BJ (cell line): ENCODE measurements around the gene NRCAM. TPM values are rescaled to one million over a fixed set of nuclear protein-coding genes. Genes with fewer than 3 reads are reported as not detected.
A peak's percentile ranks its signal among the peaks of the same experiment; 100 is the strongest.

Source experiments
- CTCF ChIA-PET: fragments of 350-600 bp; formaldehyde crosslinking; extraction: SDS; loops from one replicate; lab custom pipeline; 2021; ENCODE audit warnings: antibody characterized with exemption, inconsistent platforms; lab: Yijun Ruan, JAX
- POLR2A ChIA-PET: fragments of 300-600 bp; sonication (Branson Sonifier 250); formaldehyde crosslinking; extraction: SDS; loops from one replicate; lab custom pipeline; 2021; ENCODE audit warnings: antibody characterized with exemption; lab: Charles Lee
- DNase-seq: peaks from one replicate; pipeline ENCODE4 v3.0.0-alpha.2; 2011; ENCODE audit warnings: low read depth
- H3K27me3 ChIP-seq: 2 replicates; pipeline ENCODE4 v1.6.0; 2011; ENCODE audit warnings: low read length; ENCODE audit not compliant: control insufficient read depth, insufficient read depth
- H3K36me3 ChIP-seq: 2 replicates; pipeline ENCODE4 v1.5.1; 2011; ENCODE audit warnings: low read length; ENCODE audit not compliant: control insufficient read depth, insufficient read depth
- H3K4me3 ChIP-seq: 2 replicates; pipeline ENCODE4 v1.5.1; 2011; ENCODE audit warnings: low read depth, mild to moderate bottlenecking, control low read depth, low read length
- CTCF ChIP-seq: IDR thresholded peaks from 2 replicates; pipeline ENCODE4 v1.5.1; 2011; ENCODE audit warnings: low read depth, mild to moderate bottlenecking, control low read depth, inconsistent platforms, low read length, moderate library complexity; ENCODE audit not compliant: insufficient read depth
- polyA plus RNA-seq: library from polyadenylated mRNA; depleted of rRNA; stranded (reverse); fragments of >200 nt; gene quantifications from 2 replicates; pipeline ENCODE4 v1.2.3, GENCODE V29; 2011

The NRCAM gene
- polyA plus RNA-seq, 1 experiment = 1.1 TPM

- peak; percentile 64 for TF ChIP-seq CTCF
- Histone ChIP-seq H3K4me3 (no peak overlapping the region), H3K27me3 (peaks cover 2% of the 10 kb centered on the region; the same call in 1 of the 2 replicates), H3K36me3 (no peaks in the 10 kb centered on the region)
- ChIA-PET POLR2A (interaction anchor here (0.8 kb wide), 1 partner anchor 316 kb away, joined by 6 read pairs; no protein-coding TSS in a partner anchor), CTCF (interaction anchor here (0.7 to 1.1 kb wide), 5 partner anchors 16 to 332 kb away, joined by 3 to 4 read pairs (median 4); no protein-coding TSS in a partner anchor)
- DNase-seq = peak; percentile 19
Measured at GRCh38 chr7:108181073-108181985, 274.9 kb downstream of the NRCAM start.

GRCh38 chr7:108178398-108178797 is 277.8 kb downstream of the NRCAM start:
- Histone ChIP-seq H3K4me3 (no peak overlapping the region), H3K36me3 (no peaks in the 10 kb centered on the region), H3K27me3 (peaks cover 4% of the 10 kb centered on the region; the same call in 1 of the 2 replicates)
- no peak for DNase-seq
- CTCF ChIA-PET = interaction anchor here (0.9 to 2.1 kb wide), 3 partner anchors 290 to 346 kb away, joined by 3 to 10 read pairs (median 3); no protein-coding TSS in a partner anchor
- POLR2A ChIA-PET = no interaction called here
- no peak for TF ChIP-seq CTCF

- ChIA-PET CTCF (interaction anchor here (1.2 kb wide), 1 partner anchor 326 kb away, joined by 6 read pairs; no protein-coding TSS in a partner anchor), POLR2A (interaction anchor here (0.7 kb wide), 1 partner anchor 282 kb away, joined by 3 read pairs; no protein-coding TSS in a partner anchor)
- Histone ChIP-seq H3K27me3 (peaks cover 2% of the 10 kb centered on the region; the same call in 1 of the 2 replicates), H3K36me3 (no peaks in the 10 kb centered on the region), H3K4me3 (no peak overlapping the region)
- TF ChIP-seq CTCF = no peak
- DNase-seq = no peak
Measured at GRCh38 chr7:108171164-108171563, 285.1 kb downstream of the NRCAM start.

- POLR2A ChIA-PET = no interaction called here
- no peak for DNase-seq
- Histone ChIP-seq H3K27me3 (peaks cover 2% of the 10 kb centered on the region; the same call in 1 of the 2 replicates), H3K36me3 (no peaks in the 10 kb centered on the region), H3K4me3 (no peak overlapping the region)
- CTCF ChIA-PET = no interaction called here
- TF ChIP-seq CTCF = no peak
Measured at GRCh38 chr7:108170251-108170650, 286.0 kb downstream of the NRCAM start.

- no peak for TF ChIP-seq CTCF
- no peak for DNase-seq
- POLR2A ChIA-PET = no interaction called here
- CTCF ChIA-PET = interaction anchor here (0.6 kb wide), 1 partner anchor 36 kb away, joined by 3 read pairs; no protein-coding TSS in a partner anchor
- Histone ChIP-seq H3K36me3 (no peaks in the 10 kb centered on the region), H3K4me3 (no peak overlapping the region), H3K27me3 (no peaks in the 10 kb centered on the region)
Measured at GRCh38 chr7:108167460-108167859, 288.8 kb downstream of the NRCAM start.
